BE2C (cell line): ENCODE measurements around the gene ARX.
A peak's percentile ranks its signal among the peaks of the same experiment; 100 is the strongest.

Experiments used
- DNase-seq: peaks from one replicate; pipeline ENCODE4 v3.0.0-alpha.2; 2020
- H3K27me3 ChIP-seq: fragments of 250-450 bp; sonication (Bioruptor Pico); 2 replicates; pipeline ENCODE4 v1.5.1; 2020; ENCODE audit warnings: mild to moderate bottlenecking
- H3K36me3 ChIP-seq: fragments of 250-450 bp; sonication (Bioruptor Pico); 2 replicates; pipeline ENCODE4 v1.5.1; 2020; ENCODE audit warnings: mild to moderate bottlenecking
- H3K4me1 ChIP-seq: fragments of 250-450 bp; sonication (Bioruptor Pico); 2 replicates; pipeline ENCODE4 v1.5.1; 2020
- H3K4me3 ChIP-seq: 2 replicates; pipeline ENCODE4 v1.5.1; 2011; ENCODE audit warnings: low read depth, low read length
- H3K9me3 ChIP-seq: fragments of 250-450 bp; sonication (Bioruptor Pico); 2 replicates; pipeline ENCODE4 v1.5.1; 2020
- CTCF ChIP-seq: IDR thresholded peaks from 2 replicates; pipeline ENCODE4 v1.5.1; 2012; ENCODE audit warnings: mild to moderate bottlenecking, low read depth, low read length

ARX gene

DNA sequence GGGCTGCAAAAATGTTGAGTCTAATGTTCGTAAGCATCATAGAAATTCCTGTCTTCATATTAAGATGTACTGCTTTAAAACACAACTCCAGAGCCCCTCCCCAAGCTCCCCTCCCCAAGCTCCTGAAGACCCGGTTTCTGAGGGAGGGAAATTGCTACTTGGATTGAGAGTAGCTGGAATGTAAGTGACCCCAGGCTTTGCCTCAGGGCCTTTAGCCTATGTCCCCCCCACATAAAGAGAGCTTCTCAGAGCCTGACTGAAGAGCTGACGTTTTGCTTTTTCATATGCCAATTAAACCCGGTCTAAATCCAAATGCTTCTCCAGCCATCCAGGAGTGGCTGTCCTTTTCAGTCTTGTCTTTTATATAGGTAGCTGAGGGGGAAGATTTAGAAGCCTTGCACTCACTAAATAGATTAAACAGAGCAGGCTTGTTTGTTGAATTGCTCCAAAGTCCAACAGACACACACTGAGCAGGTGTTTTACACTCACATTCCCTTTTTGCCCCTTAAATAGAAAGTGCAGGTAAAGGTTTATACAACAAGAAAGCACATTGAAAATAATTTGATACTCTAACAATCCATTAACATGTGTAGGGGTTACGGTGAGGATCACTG is 19.6 kb downstream of the ARX start:
- Histone ChIP-seq H3K9me3 (no peaks in the 10 kb centered on the region), H3K4me1 (no peaks in the 10 kb centered on the region), H3K4me3 (no peak overlapping the region), H3K27me3 (no peaks in the 10 kb centered on the region), H3K36me3 (no peaks in the 10 kb centered on the region)
- DNase-seq = no peak
- TF ChIP-seq CTCF = no peak

DNA sequence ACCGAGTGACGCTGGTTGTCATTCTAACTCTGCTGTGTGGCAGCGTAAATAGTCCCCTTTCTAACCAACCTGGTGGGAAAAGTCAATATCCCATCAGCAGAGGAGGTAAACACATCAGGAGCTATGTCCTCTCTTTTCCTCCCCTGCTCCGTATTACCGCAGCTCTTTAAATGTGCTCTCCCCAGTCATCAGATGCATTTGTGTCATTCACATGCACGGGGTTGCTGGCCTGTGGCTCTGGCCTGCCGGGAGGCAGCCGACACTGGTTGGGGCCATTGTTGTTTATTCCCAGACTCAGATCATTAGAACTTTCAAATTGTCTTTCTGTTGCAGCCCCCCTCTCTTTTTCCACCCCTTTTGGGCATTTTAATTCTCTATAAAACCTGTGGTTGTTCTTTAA is 21.9 kb downstream of the ARX start:
- Histone ChIP-seq H3K36me3 (no peaks in the 10 kb centered on the region), H3K27me3 (no peaks in the 10 kb centered on the region), H3K4me3 (no peak overlapping the region), H3K9me3 (no peaks in the 10 kb centered on the region), H3K4me1 (no peaks in the 10 kb centered on the region; the same call in 1 of the 2 replicates)
- TF ChIP-seq CTCF = no peak
- DNase-seq = no peak

- Histone ChIP-seq H3K36me3 (no peaks in the 10 kb centered on the region), H3K9me3 (no peaks in the 10 kb centered on the region), H3K27me3 (no peaks in the 10 kb centered on the region), H3K4me1 (no peaks in the 10 kb centered on the region; the same call in 1 of the 2 replicates), H3K4me3 (no peak overlapping the region)
- TF ChIP-seq CTCF = peak; percentile 2; the same call in 1 of the 2 replicates
- DNase-seq = no peak
These were observed 25.2 kb downstream of the ARX start for GRCh38 chrX:24990535-24990934.

DNA sequence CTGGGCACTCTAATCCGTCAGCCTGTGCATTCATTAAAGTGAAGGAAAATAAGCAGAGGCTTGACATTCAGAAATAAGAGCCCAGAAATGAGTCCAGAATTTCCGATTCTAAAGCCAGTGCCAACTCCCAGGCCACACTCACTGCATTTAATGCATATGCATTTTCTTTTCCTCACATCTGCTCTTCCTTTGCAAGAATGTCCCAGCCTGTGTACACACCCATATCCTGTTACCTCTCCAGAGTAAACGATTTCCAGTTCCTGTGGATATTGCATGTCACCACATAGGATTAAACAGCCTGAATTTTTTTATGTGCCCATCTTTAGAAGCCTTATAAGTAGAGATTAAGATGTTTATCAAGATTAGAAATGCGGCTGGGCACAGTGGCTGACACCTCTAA is 27.5 kb downstream of the ARX start:
- Histone ChIP-seq H3K4me3 (no peak overlapping the region), H3K27me3 (no peaks in the 10 kb centered on the region), H3K36me3 (no peaks in the 10 kb centered on the region), H3K4me1 (no peaks in the 10 kb centered on the region; the same call in 1 of the 2 replicates), H3K9me3 (no peaks in the 10 kb centered on the region)
- no peak for TF ChIP-seq CTCF
- no peak for DNase-seq

- Histone ChIP-seq H3K36me3 (no peaks in the 10 kb centered on the region), H3K4me3 (no peak overlapping the region), H3K9me3 (no peaks in the 10 kb centered on the region), H3K4me1 (no peaks in the 10 kb centered on the region; the same call in 1 of the 2 replicates), H3K27me3 (no peaks in the 10 kb centered on the region)
- no peak for TF ChIP-seq CTCF
- DNase-seq = no peak
These were observed 28.0 kb downstream of the ARX start for GRCh38 chrX:24987731-24988130.

DNA sequence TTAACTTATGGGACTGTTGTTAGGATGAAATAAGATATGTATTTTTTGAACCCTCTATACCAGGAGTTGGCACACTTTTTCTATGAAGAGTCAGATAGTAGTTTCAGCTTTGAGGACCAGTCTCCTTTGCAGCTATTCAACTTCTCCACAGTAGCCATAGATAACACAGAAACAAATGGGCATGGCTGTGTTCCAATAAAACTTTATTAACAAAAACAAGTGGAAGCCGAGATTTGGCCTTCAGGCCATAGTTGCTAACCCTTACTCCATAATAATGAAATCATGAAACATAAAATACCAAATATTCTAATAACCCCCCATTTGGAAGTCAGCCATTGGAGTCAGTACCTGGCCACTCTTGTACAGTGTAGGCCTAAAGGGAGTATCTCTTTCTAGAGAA is 30.6 kb downstream of the ARX start:
- Histone ChIP-seq H3K27me3 (no peaks in the 10 kb centered on the region), H3K4me3 (no peak overlapping the region), H3K36me3 (no peaks in the 10 kb centered on the region), H3K9me3 (no peaks in the 10 kb centered on the region), H3K4me1 (peaks cover 4% of the 10 kb centered on the region)
- DNase-seq = no peak
- no peak for TF ChIP-seq CTCF
